GM23338 (cell line): ENCODE results near the gene GNAS. TPM values are rescaled to one million over a fixed set of nuclear protein-coding genes. Genes with fewer than 3 reads are reported as not detected.

Experiments used
- ATAC-seq: fragments of 200-7000 bp; cut with Tn5 transposase; 3 replicates; pipeline ENCODE4 v1.9.1; 2020
- DNase-seq: peaks from one replicate; pipeline ENCODE4 v3.0.0-alpha.2; 2015; ENCODE audit warnings: low spot score
- H2AFZ ChIP-seq: fragments of 200-600 bp; sonication (generic); 2 replicates; pipeline ENCODE4 v1.8.0; 2016; ENCODE audit warnings: antibody characterized with exemption, mild to moderate bottlenecking, moderate library complexity
- H3F3A ChIP-seq: fragments of 200-600 bp; sonication (generic); replicated peaks from 2 replicates; pipeline ENCODE4 v1.8.0; 2017; ENCODE audit warnings: antibody characterized with exemption, mixed run types, low read depth
- H3K27ac ChIP-seq: fragments of 200-600 bp; sonication (generic); 2 replicates; pipeline ENCODE4 v1.6.1; 2016; ENCODE audit warnings: low read depth
- H3K27me3 ChIP-seq: fragments of 200-600 bp; sonication (generic); 2 replicates; pipeline ENCODE4 v1.8.0; 2016; ENCODE audit warnings: mild to moderate bottlenecking, mixed run types, moderate library complexity; ENCODE audit not compliant: insufficient read depth
- H3K36me3 ChIP-seq: fragments of 200-600 bp; sonication (generic); 2 replicates; pipeline ENCODE4 v1.8.0; 2016; ENCODE audit warnings: mild to moderate bottlenecking; ENCODE audit not compliant: insufficient read depth
- H3K4me1 ChIP-seq: fragments of 200-600 bp; sonication (generic); 2 replicates; pipeline ENCODE4 v1.8.0; 2016; ENCODE audit warnings: mild to moderate bottlenecking, moderate library complexity; ENCODE audit not compliant: insufficient read depth
- H3K4me2 ChIP-seq: fragments of 200-600 bp; sonication (generic); 2 replicates; pipeline ENCODE4 v1.7.1; 2017; ENCODE audit warnings: mixed run types
- H3K4me3 ChIP-seq: fragments of 200-600 bp; sonication (generic); 2 replicates; pipeline ENCODE4 v1.6.1; 2016; ENCODE audit warnings: mixed run types
- H3K79me2 ChIP-seq: fragments of 200-600 bp; sonication (generic); replicated peaks from 2 replicates; pipeline ENCODE4 v1.8.0; 2017; ENCODE audit warnings: mild to moderate bottlenecking; ENCODE audit not compliant: insufficient read depth
- H3K9me2 ChIP-seq: fragments of 200-600 bp; sonication (generic); 2 replicates; pipeline ENCODE4 v1.8.0; 2017; ENCODE audit not compliant: insufficient read depth
- H4K20me1 ChIP-seq: fragments of 200-600 bp; sonication (generic); replicated peaks from 2 replicates; pipeline ENCODE4 v1.8.0; 2017; ENCODE audit warnings: mild to moderate bottlenecking; ENCODE audit not compliant: insufficient read depth
- H3K27ac Mint-ChIP-seq: 2 replicates; pipeline ENCODE4 v1.8.0; 2020; ENCODE audit warnings: inconsistent platforms, mild to moderate bottlenecking, moderate library complexity, mixed read lengths
- H3K27me3 Mint-ChIP-seq: 3 replicates; pipeline ENCODE4 v1.8.0; 2022; ENCODE audit warnings: low read depth, mild to moderate bottlenecking, moderate library complexity, mixed read lengths, inconsistent platforms; ENCODE audit not compliant: insufficient read depth, poor library complexity
- H3K36me3 Mint-ChIP-seq: 3 replicates; pipeline ENCODE4 v1.8.0; 2021; ENCODE audit warnings: low read depth, mild to moderate bottlenecking, inconsistent platforms, moderate library complexity, mixed read lengths
- H3K4me1 Mint-ChIP-seq: 3 replicates; pipeline ENCODE4 v1.8.0; 2020; ENCODE audit warnings: mild to moderate bottlenecking, inconsistent platforms, mixed read lengths
- H3K4me3 Mint-ChIP-seq: 3 replicates; pipeline ENCODE4 v1.8.0; 2021; ENCODE audit warnings: moderate library complexity, mild to moderate bottlenecking, inconsistent platforms, mixed read lengths
- H3K9me3 Mint-ChIP-seq: 3 replicates; pipeline ENCODE4 v1.8.0; 2020; ENCODE audit warnings: moderate library complexity, mild to moderate bottlenecking, inconsistent platforms, mixed read lengths
- EZH2 ChIP-seq: fragments of 200-600 bp; sonication (generic); IDR thresholded peaks from one replicate; pipeline ENCODE4 v1.8.0; 2017; ENCODE audit warnings: antibody characterized with exemption, mild to moderate bottlenecking, low read depth; ENCODE audit not compliant: unreplicated experiment
- JUNB ChIP-seq: IDR thresholded peaks from one replicate; pipeline ENCODE4 v1.6.1; 2016; ENCODE audit warnings: antibody characterized with exemption; ENCODE audit not compliant: unreplicated experiment
- POLR2AphosphoS5 ChIP-seq: IDR thresholded peaks from 2 replicates; pipeline ENCODE4 v1.6.1; 2016; ENCODE audit warnings: antibody characterized with exemption, low read depth
- ZNF114 ChIP-seq: fragments of 250-450 bp; sonication (Bioruptor Pico); IDR thresholded peaks from 2 replicates; pipeline ENCODE4 v1.5.0; 2020; ENCODE audit warnings: mild to moderate bottlenecking, moderate library complexity
- ZNF331 ChIP-seq: fragments of 250-450 bp; sonication (Bioruptor Pico); IDR thresholded peaks from 2 replicates; pipeline ENCODE4 v1.5.0; 2020; ENCODE audit warnings: low read depth, mild to moderate bottlenecking, moderate library complexity
- polyA plus RNA-seq: library from polyadenylated mRNA; unstranded; fragments of >200 nt; fragmentation: Nextera tagmentation; extraction: Ambion mirVana; gene quantifications from 2 replicates; pipeline ENCODE4 v1.2.1, GENCODE V29; 2016
- total RNA-seq: library from RNA; depleted of rRNA; stranded (reverse); fragments of >200 nt; shearing (Covaris generic); gene quantifications from 2 replicates; pipeline ENCODE4 v1.2.3, GENCODE V29; 2014
- TF ChIP-seq, protein P1 (sequence below): IDR thresholded peaks from 2 replicates; pipeline ENCODE4 v1.6.1; 2016; ENCODE audit warnings: antibody characterized with exemption
- TF ChIP-seq, protein P2 (sequence below): IDR thresholded peaks from one replicate; pipeline ENCODE4 v1.6.1; 2018; ENCODE audit warnings: antibody characterized with exemption; ENCODE audit not compliant: unreplicated experiment
- TF ChIP-seq, protein P3 (sequence below): fragments of 250-450 bp; sonication (Bioruptor Pico); IDR thresholded peaks from 2 replicates; pipeline ENCODE4 v1.5.0; 2020; ENCODE audit warnings: mild to moderate bottlenecking, moderate library complexity

The GNAS gene
- total and polyA plus RNA-seq, 2 experiments from 2014 or later: 917 to 1,042 TPM

DNA sequence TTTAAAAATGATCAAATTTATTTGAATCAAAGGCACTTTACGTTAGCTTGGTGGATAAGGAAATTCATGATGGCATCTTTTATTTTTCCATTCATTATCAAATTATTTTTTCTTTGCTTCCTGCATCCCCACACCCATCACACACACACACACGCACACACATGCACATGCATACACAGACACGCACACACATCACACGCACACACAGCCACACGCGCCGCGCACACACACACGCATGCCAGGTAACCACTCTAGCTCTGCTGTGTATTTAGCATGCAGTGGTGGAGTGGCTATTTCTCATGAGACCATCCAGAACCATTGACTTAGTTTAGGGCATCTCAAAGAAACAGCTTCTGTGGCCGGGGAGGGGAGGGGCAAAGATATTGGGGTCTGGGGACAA, 47.0 kb downstream of the GNAS start:
- Mint-ChIP-seq H3K4me1 (peaks cover 78% of the 10 kb centered on the region), H3K4me3 (peak overlapping the region; percentile 24; the same call in 1 of the 3 replicates), H3K27me3 (peaks cover 15% of the 10 kb centered on the region), H3K27ac (no peak overlapping the region; the same call in 1 of the 2 replicates), H3K9me3 (no peaks in the 10 kb centered on the region), H3K36me3 (peaks cover 82% of the 10 kb centered on the region)
- no peaks in the 10 kb centered on the region for H3K27me3 ChIP-seq
- H3K4me2 ChIP-seq: peak overlapping the region; percentile 69
- H3F3A ChIP-seq: 0 out of 2 replicates have a peak, but pooled peaks cover 3% of the 10 kb centered on the region
- TF ChIP-seq, protein P1, sequence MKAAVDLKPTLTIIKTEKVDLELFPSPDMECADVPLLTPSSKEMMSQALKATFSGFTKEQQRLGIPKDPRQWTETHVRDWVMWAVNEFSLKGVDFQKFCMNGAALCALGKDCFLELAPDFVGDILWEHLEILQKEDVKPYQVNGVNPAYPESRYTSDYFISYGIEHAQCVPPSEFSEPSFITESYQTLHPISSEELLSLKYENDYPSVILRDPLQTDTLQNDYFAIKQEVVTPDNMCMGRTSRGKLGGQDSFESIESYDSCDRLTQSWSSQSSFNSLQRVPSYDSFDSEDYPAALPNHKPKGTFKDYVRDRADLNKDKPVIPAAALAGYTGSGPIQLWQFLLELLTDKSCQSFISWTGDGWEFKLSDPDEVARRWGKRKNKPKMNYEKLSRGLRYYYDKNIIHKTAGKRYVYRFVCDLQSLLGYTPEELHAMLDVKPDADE: no peak
- TF ChIP-seq POLR2AphosphoS5 (no peak), JUNB (no peak), ZNF114 (CRISPR knock-in tag) (no peak), EZH2 (no peak), ZNF331 (no peak)
- TF ChIP-seq, protein P2, sequence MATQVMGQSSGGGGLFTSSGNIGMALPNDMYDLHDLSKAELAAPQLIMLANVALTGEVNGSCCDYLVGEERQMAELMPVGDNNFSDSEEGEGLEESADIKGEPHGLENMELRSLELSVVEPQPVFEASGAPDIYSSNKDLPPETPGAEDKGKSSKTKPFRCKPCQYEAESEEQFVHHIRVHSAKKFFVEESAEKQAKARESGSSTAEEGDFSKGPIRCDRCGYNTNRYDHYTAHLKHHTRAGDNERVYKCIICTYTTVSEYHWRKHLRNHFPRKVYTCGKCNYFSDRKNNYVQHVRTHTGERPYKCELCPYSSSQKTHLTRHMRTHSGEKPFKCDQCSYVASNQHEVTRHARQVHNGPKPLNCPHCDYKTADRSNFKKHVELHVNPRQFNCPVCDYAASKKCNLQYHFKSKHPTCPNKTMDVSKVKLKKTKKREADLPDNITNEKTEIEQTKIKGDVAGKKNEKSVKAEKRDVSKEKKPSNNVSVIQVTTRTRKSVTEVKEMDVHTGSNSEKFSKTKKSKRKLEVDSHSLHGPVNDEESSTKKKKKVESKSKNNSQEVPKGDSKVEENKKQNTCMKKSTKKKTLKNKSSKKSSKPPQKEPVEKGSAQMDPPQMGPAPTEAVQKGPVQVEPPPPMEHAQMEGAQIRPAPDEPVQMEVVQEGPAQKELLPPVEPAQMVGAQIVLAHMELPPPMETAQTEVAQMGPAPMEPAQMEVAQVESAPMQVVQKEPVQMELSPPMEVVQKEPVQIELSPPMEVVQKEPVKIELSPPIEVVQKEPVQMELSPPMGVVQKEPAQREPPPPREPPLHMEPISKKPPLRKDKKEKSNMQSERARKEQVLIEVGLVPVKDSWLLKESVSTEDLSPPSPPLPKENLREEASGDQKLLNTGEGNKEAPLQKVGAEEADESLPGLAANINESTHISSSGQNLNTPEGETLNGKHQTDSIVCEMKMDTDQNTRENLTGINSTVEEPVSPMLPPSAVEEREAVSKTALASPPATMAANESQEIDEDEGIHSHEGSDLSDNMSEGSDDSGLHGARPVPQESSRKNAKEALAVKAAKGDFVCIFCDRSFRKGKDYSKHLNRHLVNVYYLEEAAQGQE: no peak
- TF ChIP-seq, protein P3, sequence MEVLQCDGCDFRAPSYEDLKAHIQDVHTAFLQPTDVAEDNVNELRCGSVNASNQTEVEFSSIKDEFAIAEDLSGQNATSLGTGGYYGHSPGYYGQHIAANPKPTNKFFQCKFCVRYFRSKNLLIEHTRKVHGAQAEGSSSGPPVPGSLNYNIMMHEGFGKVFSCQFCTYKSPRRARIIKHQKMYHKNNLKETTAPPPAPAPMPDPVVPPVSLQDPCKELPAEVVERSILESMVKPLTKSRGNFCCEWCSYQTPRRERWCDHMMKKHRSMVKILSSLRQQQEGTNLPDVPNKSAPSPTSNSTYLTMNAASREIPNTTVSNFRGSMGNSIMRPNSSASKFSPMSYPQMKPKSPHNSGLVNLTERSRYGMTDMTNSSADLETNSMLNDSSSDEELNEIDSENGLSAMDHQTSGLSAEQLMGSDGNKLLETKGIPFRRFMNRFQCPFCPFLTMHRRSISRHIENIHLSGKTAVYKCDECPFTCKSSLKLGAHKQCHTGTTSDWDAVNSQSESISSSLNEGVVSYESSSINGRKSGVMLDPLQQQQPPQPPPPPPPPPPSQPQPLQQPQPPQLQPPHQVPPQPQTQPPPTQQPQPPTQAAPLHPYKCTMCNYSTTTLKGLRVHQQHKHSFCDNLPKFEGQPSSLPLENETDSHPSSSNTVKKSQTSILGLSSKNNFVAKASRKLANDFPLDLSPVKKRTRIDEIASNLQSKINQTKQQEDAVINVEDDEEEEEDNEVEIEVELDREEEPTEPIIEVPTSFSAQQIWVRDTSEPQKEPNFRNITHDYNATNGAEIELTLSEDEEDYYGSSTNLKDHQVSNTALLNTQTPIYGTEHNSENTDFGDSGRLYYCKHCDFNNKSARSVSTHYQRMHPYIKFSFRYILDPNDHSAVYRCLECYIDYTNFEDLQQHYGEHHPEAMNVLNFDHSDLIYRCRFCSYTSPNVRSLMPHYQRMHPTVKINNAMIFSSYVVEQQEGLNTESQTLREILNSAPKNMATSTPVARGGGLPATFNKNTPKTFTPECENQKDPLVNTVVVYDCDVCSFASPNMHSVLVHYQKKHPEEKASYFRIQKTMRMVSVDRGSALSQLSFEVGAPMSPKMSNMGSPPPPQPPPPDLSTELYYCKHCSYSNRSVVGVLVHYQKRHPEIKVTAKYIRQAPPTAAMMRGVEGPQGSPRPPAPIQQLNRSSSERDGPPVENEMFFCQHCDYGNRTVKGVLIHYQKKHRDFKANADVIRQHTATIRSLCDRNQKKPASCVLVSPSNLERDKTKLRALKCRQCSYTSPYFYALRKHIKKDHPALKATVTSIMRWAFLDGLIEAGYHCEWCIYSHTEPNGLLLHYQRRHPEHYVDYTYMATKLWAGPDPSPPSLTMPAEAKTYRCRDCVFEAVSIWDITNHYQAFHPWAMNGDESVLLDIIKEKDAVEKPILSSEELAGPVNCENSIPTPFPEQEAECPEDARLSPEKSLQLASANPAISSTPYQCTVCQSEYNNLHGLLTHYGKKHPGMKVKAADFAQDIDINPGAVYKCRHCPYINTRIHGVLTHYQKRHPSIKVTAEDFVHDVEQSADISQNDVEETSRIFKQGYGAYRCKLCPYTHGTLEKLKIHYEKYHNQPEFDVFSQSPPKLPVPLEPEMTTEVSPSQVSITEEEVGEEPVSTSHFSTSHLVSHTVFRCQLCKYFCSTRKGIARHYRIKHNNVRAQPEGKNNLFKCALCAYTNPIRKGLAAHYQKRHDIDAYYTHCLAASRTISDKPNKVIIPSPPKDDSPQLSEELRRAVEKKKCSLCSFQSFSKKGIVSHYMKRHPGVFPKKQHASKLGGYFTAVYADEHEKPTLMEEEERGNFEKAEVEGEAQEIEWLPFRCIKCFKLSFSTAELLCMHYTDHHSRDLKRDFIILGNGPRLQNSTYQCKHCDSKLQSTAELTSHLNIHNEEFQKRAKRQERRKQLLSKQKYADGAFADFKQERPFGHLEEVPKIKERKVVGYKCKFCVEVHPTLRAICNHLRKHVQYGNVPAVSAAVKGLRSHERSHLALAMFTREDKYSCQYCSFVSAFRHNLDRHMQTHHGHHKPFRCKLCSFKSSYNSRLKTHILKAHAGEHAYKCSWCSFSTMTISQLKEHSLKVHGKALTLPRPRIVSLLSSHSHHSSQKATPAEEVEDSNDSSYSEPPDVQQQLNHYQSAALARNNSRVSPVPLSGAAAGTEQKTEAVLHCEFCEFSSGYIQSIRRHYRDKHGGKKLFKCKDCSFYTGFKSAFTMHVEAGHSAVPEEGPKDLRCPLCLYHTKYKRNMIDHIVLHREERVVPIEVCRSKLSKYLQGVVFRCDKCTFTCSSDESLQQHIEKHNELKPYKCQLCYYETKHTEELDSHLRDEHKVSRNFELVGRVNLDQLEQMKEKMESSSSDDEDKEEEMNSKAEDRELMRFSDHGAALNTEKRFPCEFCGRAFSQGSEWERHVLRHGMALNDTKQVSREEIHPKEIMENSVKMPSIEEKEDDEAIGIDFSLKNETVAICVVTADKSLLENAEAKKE (CRISPR knock-in tag): no peak
- H3K36me3 ChIP-seq: peaks cover 14% of the 10 kb centered on the region
- no peak overlapping the region for H3K27ac ChIP-seq
- peaks cover 100% of the 10 kb centered on the region for H3K79me2 ChIP-seq
- H3K4me3 ChIP-seq: no peak overlapping the region
- ATAC-seq (no peak), DNase-seq (no peak)
- H3K9me2 ChIP-seq: no peaks in the 10 kb centered on the region
- no peak overlapping the region for H2AFZ ChIP-seq
- peaks cover 69% of the 10 kb centered on the region for H4K20me1 ChIP-seq
- H3K4me1 ChIP-seq: peaks cover 76% of the 10 kb centered on the region
